H1 (cell line): Measurements from ENCODE around the gene SMARCA2. TPM values are rescaled to one million over a fixed set of nuclear protein-coding genes. Genes with fewer than 3 reads are reported as not detected.

ENCODE experiments used
- CTCF ChIA-PET: fragments of 300-600 bp; sonication (Branson Sonifier 250); formaldehyde crosslinking; loops from one replicate; lab custom pipeline; 2021; ENCODE audit not compliant: partially characterized antibody; lab: Charles Lee
- POLR2A ChIA-PET: fragments of 300-600 bp; sonication (Branson Sonifier 250); formaldehyde crosslinking; loops from one replicate; lab custom pipeline; 2021; ENCODE audit warnings: inconsistent platforms; ENCODE audit not compliant: partially characterized antibody; lab: Charles Lee
- DNase-seq, 2 experiments: peaks; one replicate each; pipeline versions ENCODE4 v3.0.0 to v3.0.0-alpha.2; 2010 to 2022; ENCODE audit warnings: low spot score in 2 of 2, low read depth in 1 of 2, mixed read lengths in 1 of 2
- FAIRE-seq: peaks from 2 replicates; lab custom pipeline; 2011; peaks lifted over from hg19 to GRCh38; lab: Jason Lieb, UNC
- H2AFZ ChIP-seq: 2 replicates; pipeline ENCODE4 v1.8.1; 2012; ENCODE audit warnings: low read length, inconsistent platforms
- H2AK5ac ChIP-seq: 2 replicates; pipeline ENCODE4 v1.6.1; 2013; ENCODE audit warnings: low read depth, low read length
- H2BK120ac ChIP-seq: replicated peaks from 2 replicates; pipeline ENCODE3; 2013; ENCODE audit warnings: low read depth, low read length, inconsistent platforms
- H2BK12ac ChIP-seq: 2 replicates; pipeline ENCODE4 v1.6.1; 2013; ENCODE audit warnings: low read depth, low read length
- H2BK15ac ChIP-seq: 2 replicates; pipeline ENCODE4 v1.6.1; 2013; ENCODE audit warnings: low read length
- H2BK20ac ChIP-seq: 2 replicates; pipeline ENCODE4 v1.6.1; 2013; ENCODE audit warnings: low read length
- H2BK5ac ChIP-seq: 2 replicates; pipeline ENCODE4 v1.6.1; 2013; ENCODE audit warnings: low read depth, low read length
- H3K14ac ChIP-seq: 2 replicates; pipeline ENCODE4 v1.6.1; 2013; ENCODE audit warnings: inconsistent platforms; ENCODE audit not compliant: insufficient read length
- H3K18ac ChIP-seq: 2 replicates; pipeline ENCODE4 v1.6.1; 2013; ENCODE audit warnings: low read length; ENCODE audit errors: extremely low read depth
- H3K23ac ChIP-seq: 2 replicates; pipeline ENCODE4 v1.6.1; 2013; ENCODE audit warnings: inconsistent platforms; ENCODE audit not compliant: insufficient read length
- H3K23me2 ChIP-seq: 2 replicates; pipeline ENCODE4 v1.6.1; 2013; ENCODE audit warnings: low read depth, low read length
- H3K27ac ChIP-seq: 2 replicates; pipeline ENCODE4 v1.6.1; 2011; ENCODE audit warnings: low read depth, low read length, inconsistent platforms
- H3K27me3 ChIP-seq, 4 experiments: replicated peaks in 1 of 4; 1 replicate in 1 of 4; 2 replicates in 3 of 4; pipeline versions ENCODE4 v1.6.1 to v1.8.1; 2011 to 2013; ENCODE audit warnings: low read length in 3 of 4, mild to moderate bottlenecking in 3 of 4, inconsistent platforms in 2 of 4, mixed read lengths in 2 of 4, moderate library complexity in 1 of 4; ENCODE audit not compliant: control insufficient read depth in 3 of 4, insufficient read depth in 3 of 4; ENCODE audit errors: extremely low read depth in 1 of 4
- H3K36me3 ChIP-seq, 4 experiments: 2 replicates each; pipeline versions ENCODE4 v1.6.1 to v1.8.1; 2011 to 2013; ENCODE audit warnings: mild to moderate bottlenecking in 4 of 4, low read length in 3 of 4, moderate library complexity in 2 of 4, control low read depth in 1 of 4, inconsistent platforms in 1 of 4; ENCODE audit not compliant: insufficient read depth in 4 of 4, control insufficient read depth in 2 of 4
- H3K4ac ChIP-seq: replicated peaks from 2 replicates; pipeline ENCODE3; 2013; ENCODE audit warnings: low read length, low read depth, mixed read lengths, inconsistent platforms; ENCODE audit not compliant: insufficient read length
- H3K4me1 ChIP-seq, 4 experiments: replicated peaks in 1 of 4; 1 replicate in 1 of 4; 2 replicates in 3 of 4; pipeline versions ENCODE4 v1.6.1 to v1.8.1; 2011 to 2013; ENCODE audit warnings: low read length in 3 of 4, inconsistent platforms in 2 of 4, mixed read lengths in 1 of 4; ENCODE audit not compliant: insufficient read depth in 4 of 4, control insufficient read depth in 3 of 4
- H3K4me2 ChIP-seq, 2 experiments: 2 replicates each; pipeline versions ENCODE4 v1.6.1 to v1.8.1; 2011 to 2013; ENCODE audit warnings: low read depth in 2 of 2, low read length in 2 of 2, control low read depth in 1 of 2, inconsistent platforms in 1 of 2, mild to moderate bottlenecking in 1 of 2; ENCODE audit not compliant: insufficient read depth in 1 of 2
- H3K4me3 ChIP-seq, 4 experiments: fragments of 200-600, 300-600 bp in 1 of 4; sonication (generic), shearing (Covaris generic), sonication (Bioruptor Twin) in 1 of 4; 2 replicates each; pipeline versions ENCODE4 v1.5.1 to v1.8.1; 2011 to 2016; ENCODE audit warnings: low read length in 4 of 4, low read depth in 3 of 4, control low read depth in 2 of 4, inconsistent platforms in 2 of 4, mild to moderate bottlenecking in 2 of 4, mixed read lengths in 1 of 4, moderate library complexity in 1 of 4; ENCODE audit not compliant: insufficient read depth in 2 of 4; ENCODE audit errors: extremely low read depth in 1 of 4
- H3K56ac ChIP-seq: replicated peaks from 2 replicates; pipeline ENCODE3; 2013; ENCODE audit warnings: low read depth, mild to moderate bottlenecking, mixed read lengths, low read length, inconsistent platforms; ENCODE audit not compliant: insufficient read length
- H3K79me1 ChIP-seq: 2 replicates; pipeline ENCODE4 v1.6.1; 2013; ENCODE audit warnings: low read depth, low read length, control low read depth
- H3K79me2 ChIP-seq, 2 experiments: 2 replicates each; pipeline versions ENCODE4 v1.6.1 to v1.8.1; 2012 to 2013; ENCODE audit warnings: low read length in 2 of 2, mild to moderate bottlenecking in 2 of 2, inconsistent platforms in 1 of 2; ENCODE audit not compliant: insufficient read depth in 2 of 2, control insufficient read depth in 1 of 2
- H3K9ac ChIP-seq, 4 experiments: replicated peaks in 1 of 4; 1 replicate in 1 of 4; 2 replicates in 3 of 4; pipeline versions ENCODE4 v1.6.1 to v1.8.1; 2011 to 2013; ENCODE audit warnings: low read depth in 3 of 4, low read length in 3 of 4, control low read depth in 2 of 4, mild to moderate bottlenecking in 2 of 4, moderate library complexity in 2 of 4, inconsistent platforms in 1 of 4; ENCODE audit errors: extremely low read depth in 1 of 4
- H3K9me3 ChIP-seq, 2 experiments: 2 replicates each; pipeline versions ENCODE4 v1.6.1 to v1.8.1; 2012 to 2013; ENCODE audit warnings: mild to moderate bottlenecking in 2 of 2, moderate library complexity in 2 of 2, control low read depth in 1 of 2, inconsistent platforms in 1 of 2, low read depth in 1 of 2, low read length in 1 of 2, mixed read lengths in 1 of 2; ENCODE audit not compliant: insufficient read depth in 2 of 2
- H4K20me1 ChIP-seq, 2 experiments: replicated peaks in 1 of 2; 2 replicates each; pipeline versions ENCODE3 to v1.8.1; 2011 to 2013; ENCODE audit warnings: inconsistent platforms in 2 of 2, low read length in 2 of 2, mild to moderate bottlenecking in 1 of 2; ENCODE audit not compliant: insufficient read depth in 2 of 2, control insufficient read depth in 1 of 2
- H4K5ac ChIP-seq: 2 replicates; pipeline ENCODE4 v1.6.1; 2013; ENCODE audit warnings: low read length, low read depth, mixed read lengths, inconsistent platforms; ENCODE audit not compliant: insufficient read length
- H4K8ac ChIP-seq: 2 replicates; pipeline ENCODE4 v1.8.0; 2013; ENCODE audit warnings: mild to moderate bottlenecking, moderate library complexity, low read length, inconsistent platforms; ENCODE audit not compliant: insufficient read depth; ENCODE audit errors: extremely low read depth
- H4K91ac ChIP-seq: replicated peaks from 2 replicates; pipeline ENCODE3; 2013; ENCODE audit warnings: low read length, mixed read lengths, inconsistent platforms; ENCODE audit not compliant: insufficient read length
- BCL11A ChIP-seq, 2 experiments: IDR thresholded peaks; one replicate each; pipeline ENCODE4 v1.6.1; 2011; ENCODE audit warnings: low read depth in 2 of 2, low read length in 2 of 2, mild to moderate bottlenecking in 2 of 2
- EGR1 ChIP-seq: IDR thresholded peaks from 2 replicates; pipeline ENCODE4 v1.6.1; 2011; ENCODE audit warnings: low read depth, low read length, borderline replicate concordance
- EP300 ChIP-seq, 2 experiments: IDR thresholded peaks; 1 replicate in 1 of 2; 2 replicates in 1 of 2; pipeline ENCODE4 v1.6.1; 2011 to 2012; ENCODE audit warnings: low read depth in 2 of 2, low read length in 2 of 2, mild to moderate bottlenecking in 2 of 2, borderline replicate concordance in 1 of 2, inconsistent platforms in 1 of 2, moderate library complexity in 1 of 2
- HDAC6 ChIP-seq: IDR thresholded peaks from one replicate; pipeline ENCODE4 v1.7.1; 2012; ENCODE audit warnings: low read depth, mild to moderate bottlenecking, inconsistent platforms, low read length, moderate library complexity
- JUN ChIP-seq: IDR thresholded peaks from 2 replicates; pipeline ENCODE4 v1.6.1; 2011; ENCODE audit warnings: low read depth, mild to moderate bottlenecking, improper control_type of control experiment, low read length
- KDM4A ChIP-seq: IDR thresholded peaks from one replicate; pipeline ENCODE4 v1.7.1; 2012; ENCODE audit warnings: low read depth, mild to moderate bottlenecking, moderate library complexity, low read length, inconsistent platforms; ENCODE audit not compliant: severe bottlenecking
- KDM5A ChIP-seq: fragments of 200-600 bp; IDR thresholded peaks from 2 replicates; pipeline ENCODE4 v1.7.1; 2012; ENCODE audit warnings: mild to moderate bottlenecking, low read length, inconsistent platforms, mixed read lengths
- POU5F1 ChIP-seq: IDR thresholded peaks from 2 replicates; pipeline ENCODE4 v1.6.1; 2011; ENCODE audit warnings: low read depth, mild to moderate bottlenecking, low read length, moderate library complexity
- RAD21 ChIP-seq, 2 experiments: IDR thresholded peaks in 1 of 2; conservative IDR thresholded peaks in 1 of 2; 2 replicates each; pipeline ENCODE4 v1.6.1; 2011; ENCODE audit warnings: low read depth in 2 of 2, low read length in 2 of 2, improper control_type of control experiment in 1 of 2, inconsistent platforms in 1 of 2, mild to moderate bottlenecking in 1 of 2, moderate library complexity in 1 of 2
- RBBP5 ChIP-seq: IDR thresholded peaks from 2 replicates; pipeline ENCODE4 v1.7.1; 2012; ENCODE audit warnings: low read depth, mild to moderate bottlenecking, inconsistent platforms, low read length, moderate library complexity, borderline replicate concordance
- RXRA ChIP-seq: IDR thresholded peaks from 2 replicates; pipeline ENCODE4 v1.6.1; 2011; ENCODE audit warnings: low read depth, mild to moderate bottlenecking, low read length, moderate library complexity; ENCODE audit not compliant: insufficient read depth
- SP1 ChIP-seq: IDR thresholded peaks from 2 replicates; pipeline ENCODE4 v1.6.1; 2011; ENCODE audit warnings: low read depth, low read length
- SP4 ChIP-seq: IDR thresholded peaks from 2 replicates; pipeline ENCODE4 v1.6.1; 2012; ENCODE audit warnings: low read length, inconsistent platforms
- WGBS, 2 experiments: shearing (Covaris generic) in 1 of 2; methylation state at CpG; one replicate each; pipeline versions ENCODE4 v1.1.6 to v1.1.7; 2013 to 2015; ENCODE audit warnings: low lambda C conversion rate in 2 of 2, mixed read lengths in 2 of 2, inconsistent platforms in 1 of 2, low coverage in 1 of 2, missing lambda C conversion rate in 1 of 2; ENCODE audit not compliant: insufficient replicate concordance in 2 of 2, insufficient coverage in 1 of 2, insufficient read length in 1 of 2; ENCODE audit errors: extremely low coverage in 1 of 2, missing lambda C conversion rate in 1 of 2; 5-methylcytosine and 5-hydroxymethylcytosine counted together
- polyA plus RNA-seq, 7 experiments: library from polyadenylated mRNA; depleted of rRNA in 3 of 7; stranded (reverse) in 5 of 7; unstranded in 2 of 7; fragments of >200 nt in 5 of 7; fragments of 200-250 nt in 2 of 7; gene quantifications; 1 replicate in 5 of 7; 2 replicates in 1 of 7; 4 replicates in 1 of 7; pipeline versions ENCODE4 v1.2.1 to v1.2.3, GENCODE V29; 2011 to 2013; ENCODE audit warnings: missing spikeins in 2 of 7, mixed read lengths in 2 of 7
- total RNA-seq: library from RNA; stranded (reverse); fragmentation: NEBNext Ultra II Directional; extraction: Animal tissue kit (Norgen Biotek cat#: 25700); gene quantifications from 2 replicates; pipeline ENCODE4 v1.2.1, GENCODE V29; 2021
- TF ChIP-seq, protein P1 (sequence below): IDR thresholded peaks from 2 replicates; pipeline ENCODE4 v1.6.1; 2012; ENCODE audit warnings: inconsistent platforms

SMARCA2 gene
- total and polyA plus RNA-seq, 2 of the 8 experiments (the other 6 are each of a cell fraction or from before 2014, with no cell fraction given) = 6.3 to 21.7 TPM

DNA sequence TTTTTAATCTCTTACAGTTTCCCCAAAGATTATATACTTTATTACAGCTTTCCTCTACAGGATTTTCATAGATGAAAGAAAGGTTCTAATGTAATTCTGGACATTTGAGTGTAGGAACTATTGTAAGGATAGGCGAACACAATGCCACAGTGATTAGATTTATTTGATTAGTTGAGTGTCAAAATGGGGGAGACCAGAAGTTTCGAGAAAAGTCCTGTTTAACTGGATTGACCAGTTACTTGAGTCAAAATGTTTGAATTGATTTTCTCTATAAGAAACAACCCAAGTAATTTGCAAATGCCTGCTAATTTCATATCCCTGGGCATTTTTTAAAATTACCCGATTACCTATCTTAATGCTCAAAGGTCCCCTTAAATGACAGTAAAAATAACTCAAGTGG lies 50.6 kb downstream of the SMARCA2 start:
- WGBS, 2 experiments = 88% methylated on average over 3 of the region's 3 CpGs; no CpG with 5 or more reads in 1 of the 2 experiments
- no peak overlapping the region for H3K56ac ChIP-seq
- H3K23ac ChIP-seq = no peak overlapping the region
- H2BK120ac ChIP-seq = no peak overlapping the region
- DNase-seq (no peak), FAIRE-seq (no peak)
- no peak overlapping the region for H4K91ac ChIP-seq
- H3K79me2 ChIP-seq = no peaks in the 10 kb centered on the region
- no peak overlapping the region for H2BK5ac ChIP-seq
- no peak overlapping the region for H2BK12ac ChIP-seq
- H3K9ac ChIP-seq = no peak overlapping the region
- H3K4me1 ChIP-seq = no peaks in the 10 kb centered on the region
- H3K27ac ChIP-seq = no peak overlapping the region
- no peak overlapping the region for H3K4ac ChIP-seq
- H3K9me3 ChIP-seq = no peaks in the 10 kb centered on the region
- H3K79me1 ChIP-seq = no peaks in the 10 kb centered on the region
- ChIA-PET CTCF (interaction anchor here (0.6 to 2.0 kb wide), 6 partner anchors 12 to 143 kb away, joined by 3 to 8 read pairs (median 3); no protein-coding TSS in a partner anchor), POLR2A (interaction anchor here (0.7 kb wide), 1 partner anchor 50 kb away, joined by 3 read pairs; the partner anchor contains the start of gene SMARCA2)
- H3K18ac ChIP-seq = no peak overlapping the region
- H3K36me3 ChIP-seq = no peaks in the 10 kb centered on the region; a peak in 1 of 8 replicates
- no peak overlapping the region for H2AFZ ChIP-seq
- no peak overlapping the region for H4K8ac ChIP-seq
- no peak overlapping the region for H3K4me3 ChIP-seq
- no peaks in the 10 kb centered on the region for H3K23me2 ChIP-seq
- no peak overlapping the region for H4K5ac ChIP-seq
- H2BK20ac ChIP-seq = no peak overlapping the region
- no peaks in the 10 kb centered on the region for H3K27me3 ChIP-seq
- H2AK5ac ChIP-seq = no peak overlapping the region
- H3K4me2 ChIP-seq = no peak overlapping the region
- H4K20me1 ChIP-seq = no peaks in the 10 kb centered on the region
- no peak overlapping the region for H3K14ac ChIP-seq
- H2BK15ac ChIP-seq = no peak overlapping the region
- no peak for TF ChIP-seq KDM5A
- TF ChIP-seq SP4 = no peak
- TF ChIP-seq RBBP5 = no peak
- TF ChIP-seq EGR1 = no peak
- TF ChIP-seq, protein P1, sequence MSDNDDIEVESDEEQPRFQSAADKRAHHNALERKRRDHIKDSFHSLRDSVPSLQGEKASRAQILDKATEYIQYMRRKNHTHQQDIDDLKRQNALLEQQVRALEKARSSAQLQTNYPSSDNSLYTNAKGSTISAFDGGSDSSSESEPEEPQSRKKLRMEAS = no peak
- TF ChIP-seq RXRA = no peak
- no peak for TF ChIP-seq BCL11A (IDR thresholded peaks at IDR 0.05; ENCODE audit: low read depth in 2 of 2, low read length in 2 of 2)
- TF ChIP-seq EP300 (IDR thresholded peaks at IDR 0.05; ENCODE audit: borderline replicate concordance in 1 of 2, low read depth in 2 of 2, low read length in 2 of 2) = no peak
- no peak for TF ChIP-seq JUN
- no peak for TF ChIP-seq KDM4A
- TF ChIP-seq SP1 = no peak
- no peak for TF ChIP-seq HDAC6
- TF ChIP-seq POU5F1 = no peak
- no peak for TF ChIP-seq RAD21 (IDR thresholded peaks at IDR 0.05 in 1 of 2, conservative IDR thresholded peaks at IDR 0.05 in 1 of 2; ENCODE audit: low read depth in 2 of 2, low read length in 2 of 2)
